Measurements from ENCODE around the gene SPPL3. TPM values are rescaled to one million over a fixed set of nuclear protein-coding genes. Genes with fewer than 3 reads are reported as not detected.

SPPL3 gene
- total RNA-seq, 1 donor from 2014 or later, result 56.8 TPM

DNA sequence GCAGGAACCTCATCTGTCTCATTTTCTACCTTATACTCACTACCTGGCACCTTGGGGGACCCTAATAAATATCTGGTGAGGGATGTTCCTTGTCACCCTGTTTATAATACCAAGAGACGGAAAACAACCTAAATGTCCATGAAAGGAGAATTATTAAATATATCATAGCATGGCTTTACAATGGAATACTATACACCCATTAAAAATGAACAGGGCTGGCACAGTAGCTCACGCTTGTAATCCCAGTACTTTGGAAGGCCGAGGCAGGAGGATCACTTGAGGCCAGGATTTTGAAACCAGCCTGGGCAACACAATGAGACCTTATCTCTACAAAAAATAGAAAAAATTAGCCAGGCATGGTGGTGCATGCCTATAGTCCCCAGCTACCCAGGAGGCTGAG, 34.3 kb upstream of the SPPL3 start:
- H3K4me1 Mint-ChIP-seq, result no peaks in the 10 kb centered on the region
- no peaks in the 10 kb centered on the region for H3K9me3 Mint-ChIP-seq
- DNase-seq (ENCODE audit: low read depth, low spot score), result no peak
- TF ChIP-seq, protein P1, sequence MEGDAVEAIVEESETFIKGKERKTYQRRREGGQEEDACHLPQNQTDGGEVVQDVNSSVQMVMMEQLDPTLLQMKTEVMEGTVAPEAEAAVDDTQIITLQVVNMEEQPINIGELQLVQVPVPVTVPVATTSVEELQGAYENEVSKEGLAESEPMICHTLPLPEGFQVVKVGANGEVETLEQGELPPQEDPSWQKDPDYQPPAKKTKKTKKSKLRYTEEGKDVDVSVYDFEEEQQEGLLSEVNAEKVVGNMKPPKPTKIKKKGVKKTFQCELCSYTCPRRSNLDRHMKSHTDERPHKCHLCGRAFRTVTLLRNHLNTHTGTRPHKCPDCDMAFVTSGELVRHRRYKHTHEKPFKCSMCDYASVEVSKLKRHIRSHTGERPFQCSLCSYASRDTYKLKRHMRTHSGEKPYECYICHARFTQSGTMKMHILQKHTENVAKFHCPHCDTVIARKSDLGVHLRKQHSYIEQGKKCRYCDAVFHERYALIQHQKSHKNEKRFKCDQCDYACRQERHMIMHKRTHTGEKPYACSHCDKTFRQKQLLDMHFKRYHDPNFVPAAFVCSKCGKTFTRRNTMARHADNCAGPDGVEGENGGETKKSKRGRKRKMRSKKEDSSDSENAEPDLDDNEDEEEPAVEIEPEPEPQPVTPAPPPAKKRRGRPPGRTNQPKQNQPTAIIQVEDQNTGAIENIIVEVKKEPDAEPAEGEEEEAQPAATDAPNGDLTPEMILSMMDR (conservative IDR thresholded peaks at IDR 0.05), result no peak
- H3K27me3 Mint-ChIP-seq (ENCODE audit: low read depth), result peaks cover 4% of the 10 kb centered on the region
- H3K27ac Mint-ChIP-seq (ENCODE audit: unreplicated experiment), result no peak overlapping the region
- H3K36me3 Mint-ChIP-seq (ENCODE audit: low read depth), result no peaks in the 10 kb centered on the region
- no peak overlapping the region for H3K4me3 Mint-ChIP-seq

DNA sequence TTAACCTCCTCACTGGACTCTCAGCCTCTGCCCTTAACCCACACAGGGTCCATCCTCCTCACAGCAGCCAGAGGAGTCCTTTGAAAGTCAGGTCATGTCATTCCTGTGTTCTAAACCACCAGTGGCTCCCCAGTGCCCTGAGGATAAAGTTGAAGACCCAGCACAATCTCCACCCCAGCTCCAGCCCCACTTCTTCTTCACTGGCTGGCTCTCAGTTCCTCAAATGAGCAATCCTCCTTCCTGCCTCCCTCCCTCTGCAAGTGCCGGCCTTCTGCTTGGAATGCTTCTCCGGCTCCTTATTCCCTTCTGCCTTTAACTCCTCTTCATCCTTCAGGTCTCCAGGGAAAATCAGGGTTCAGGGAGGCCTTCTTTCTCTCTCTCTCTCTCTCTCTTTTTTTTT, 32.0 kb upstream of the SPPL3 start:
- no peaks in the 10 kb centered on the region for H3K9me3 Mint-ChIP-seq
- no peak for DNase-seq (ENCODE audit: low read depth, low spot score)
- no peaks in the 10 kb centered on the region for H3K36me3 Mint-ChIP-seq (ENCODE audit: low read depth)

DNA sequence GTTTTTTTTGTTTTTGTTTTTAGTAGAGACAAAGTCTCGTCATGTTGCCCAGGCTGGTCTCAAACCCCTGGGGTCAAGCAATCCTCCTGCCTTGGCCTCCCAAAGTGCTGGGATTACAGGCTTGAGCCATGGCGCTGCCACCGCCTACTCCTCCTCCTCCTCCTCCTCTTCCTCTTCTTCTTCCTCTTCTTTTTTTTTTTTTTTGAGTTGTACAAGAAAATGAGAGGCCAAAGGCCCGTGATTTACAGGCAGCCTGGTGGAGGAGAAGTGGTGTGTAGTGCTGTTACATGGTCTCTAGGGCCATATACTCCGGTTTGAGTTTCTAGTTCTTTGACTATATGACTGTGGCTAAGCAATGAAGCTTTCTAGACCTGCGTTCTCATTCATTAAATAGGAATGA, 29.6 kb upstream of the SPPL3 start:
- Mint-ChIP-seq H3K27ac (ENCODE audit: unreplicated experiment) (no peak overlapping the region), H3K4me1 (no peaks in the 10 kb centered on the region), H3K27me3 (ENCODE audit: low read depth) (no peaks in the 10 kb centered on the region), H3K4me3 (no peak overlapping the region), H3K9me3 (no peaks in the 10 kb centered on the region), H3K36me3 (ENCODE audit: low read depth) (no peaks in the 10 kb centered on the region)
- TF ChIP-seq, protein P1 (conservative IDR thresholded peaks at IDR 0.05), result no peak
- DNase-seq (ENCODE audit: low read depth, low spot score), result no peak

More for the DNA sequence above, 32.0 kb upstream of the SPPL3 start:
- TF ChIP-seq, protein P1 (conservative IDR thresholded peaks at IDR 0.05), result no peak
- no peak overlapping the region for H3K27ac Mint-ChIP-seq (ENCODE audit: unreplicated experiment)
- H3K27me3 Mint-ChIP-seq (ENCODE audit: low read depth), result peaks cover 4% of the 10 kb centered on the region
- no peaks in the 10 kb centered on the region for H3K4me1 Mint-ChIP-seq
- no peak overlapping the region for H3K4me3 Mint-ChIP-seq

DNA sequence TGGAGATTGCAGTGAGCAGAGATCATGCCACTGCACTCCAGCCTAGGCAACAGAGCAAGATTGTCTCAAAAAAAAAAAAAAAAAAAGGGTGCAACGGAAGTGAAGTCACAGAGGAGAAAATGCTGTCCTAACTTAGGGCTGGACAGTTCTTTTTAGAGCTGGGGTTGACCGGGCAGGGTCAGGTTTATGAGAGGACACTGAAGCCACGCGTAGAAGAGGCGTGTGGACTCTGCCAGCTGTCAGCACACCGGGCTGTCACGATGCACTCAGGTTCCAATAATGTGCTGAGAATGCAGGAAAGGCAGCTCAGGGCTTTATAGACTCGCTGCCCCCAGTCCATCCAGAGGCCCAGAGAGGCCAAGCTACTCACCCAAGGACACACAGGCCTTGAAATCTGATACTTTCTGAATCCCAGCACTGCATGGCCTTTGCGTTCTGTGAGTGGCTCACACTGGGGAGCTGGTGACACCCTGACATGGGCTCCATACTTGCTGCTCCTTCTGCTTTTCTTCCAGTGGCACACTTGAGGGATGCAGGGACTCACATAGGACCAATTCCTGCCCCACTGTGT, 28.9 kb upstream of the SPPL3 start:
- no peak overlapping the region for H3K4me3 Mint-ChIP-seq
- no peaks in the 10 kb centered on the region for H3K27me3 Mint-ChIP-seq (ENCODE audit: low read depth)
- no peak for DNase-seq (ENCODE audit: low read depth, low spot score)
- TF ChIP-seq, protein P1 (conservative IDR thresholded peaks at IDR 0.05), result no peak
- H3K36me3 Mint-ChIP-seq (ENCODE audit: low read depth), result no peaks in the 10 kb centered on the region
- H3K9me3 Mint-ChIP-seq, result no peaks in the 10 kb centered on the region
- H3K27ac Mint-ChIP-seq (ENCODE audit: unreplicated experiment), result no peak overlapping the region
- no peaks in the 10 kb centered on the region for H3K4me1 Mint-ChIP-seq

DNA sequence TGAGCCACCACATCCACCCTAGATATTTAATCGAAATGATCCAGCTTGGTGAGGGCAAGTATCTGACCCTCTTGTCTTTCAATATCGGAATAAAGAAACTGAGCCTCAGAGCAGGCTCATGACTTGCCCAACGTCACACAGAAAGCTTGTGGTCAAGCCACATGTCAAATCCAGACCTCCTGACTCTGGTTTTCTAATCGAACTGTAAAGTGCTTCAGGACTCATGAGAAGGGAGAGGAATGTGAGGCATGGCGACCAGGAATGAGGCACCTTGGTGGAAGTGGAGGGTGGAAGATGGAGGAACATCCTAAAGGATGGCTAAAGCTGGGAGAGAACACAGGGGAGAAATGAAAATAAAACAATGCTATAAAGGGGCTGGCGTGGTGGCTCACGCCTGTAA, 27.9 kb upstream of the SPPL3 start:
- no peak overlapping the region for H3K4me3 Mint-ChIP-seq
- no peaks in the 10 kb centered on the region for H3K4me1 Mint-ChIP-seq
- DNase-seq (ENCODE audit: low read depth, low spot score), result no peak
- no peak overlapping the region for H3K27ac Mint-ChIP-seq (ENCODE audit: unreplicated experiment)
- no peaks in the 10 kb centered on the region for H3K27me3 Mint-ChIP-seq (ENCODE audit: low read depth)
- H3K9me3 Mint-ChIP-seq, result no peaks in the 10 kb centered on the region
- TF ChIP-seq, protein P1 (conservative IDR thresholded peaks at IDR 0.05), result no peak
- H3K36me3 Mint-ChIP-seq (ENCODE audit: low read depth), result no peaks in the 10 kb centered on the region

Data from neural crest cell (in vitro differentiated cells).